NOMO-1 treated with DMSO at 0.1 percent for 48 hours (cell line): ENCODE measurements around the gene SMG6.
"Not testable (repeated sequence)": the region's sequence is repeated elsewhere in the genome, so short reads cannot be mapped to it uniquely, and the experiment has no call there.

Experiments
- DNase-seq: peaks from one replicate; lab custom pipeline; 2025; ENCODE audit not compliant: unreplicated experiment; lab: John Stamatoyannopoulos, UW

The SMG6 gene

GRCh38 chr17:2151358-2152033 is 152.1 kb downstream of the SMG6 start:
- DNase-seq, result no peak

- DNase-seq, result no peak
Measured at GRCh38 chr17:2150806-2151205, 152.8 kb downstream of the SMG6 start.

- DNase-seq, result no peak
Measured at GRCh38 chr17:2149934-2150333, 153.7 kb downstream of the SMG6 start.

- no peak for DNase-seq
Measured at GRCh38 chr17:2146132-2146871, 157.3 kb downstream of the SMG6 start.

- no peak for DNase-seq
Measured at GRCh38 chr17:2144701-2145100, 158.9 kb downstream of the SMG6 start.

GRCh38 chr17:2143332-2143731 is 160.3 kb downstream of the SMG6 start:
- DNase-seq, result no peak

GRCh38 chr17:2142682-2143081 is 160.9 kb downstream of the SMG6 start:
- not testable (repeated sequence) for DNase-seq

- DNase-seq, result no peak
Measured at GRCh38 chr17:2140683-2141082, 162.9 kb downstream of the SMG6 start.

GRCh38 chr17:2138761-2139160 is 164.8 kb downstream of the SMG6 start:
- DNase-seq, result no peak

GRCh38 chr17:2138318-2138717 is 165.3 kb downstream of the SMG6 start:
- peak; percentile 32 for DNase-seq

GRCh38 chr17:2137342-2138098 is 166.1 kb downstream of the SMG6 start:
- peak; percentile 56 for DNase-seq

- peak; percentile 7 for DNase-seq
Measured at GRCh38 chr17:2136241-2136640, 167.3 kb downstream of the SMG6 start.

- no peak for DNase-seq
Measured at GRCh38 chr17:2128011-2128410, 175.6 kb downstream of the SMG6 start.

- DNase-seq, result no peak
Measured at GRCh38 chr17:2125013-2125535, 178.5 kb downstream of the SMG6 start.

GRCh38 chr17:2124391-2124790 is 179.2 kb downstream of the SMG6 start:
- DNase-seq, result no peak

GRCh38 chr17:2123375-2124251 is 180.0 kb downstream of the SMG6 start:
- peak; percentile 78 for DNase-seq

- DNase-seq, result peak; percentile 67
Measured at GRCh38 chr17:2122641-2123302, 180.8 kb downstream of the SMG6 start.

GRCh38 chr17:2120586-2121335 is 182.8 kb downstream of the SMG6 start:
- DNase-seq, result peak; percentile 88

GRCh38 chr17:2113279-2113622 is 190.3 kb downstream of the SMG6 start:
- no peak for DNase-seq

GRCh38 chr17:2111691-2112090 is 191.9 kb downstream of the SMG6 start:
- no peak for DNase-seq
